ENCODE data around the gene ACYP2.
"Not testable (repeated sequence)": the region's sequence is repeated elsewhere in the genome, so short reads cannot be mapped to it uniquely, and the experiment has no call there.

ACYP2 gene

GRCh38 chr2:54224997-54225396 lies 109.6 kb downstream of the ACYP2 start:
- DNase-seq (ENCODE audit: low spot score) = no peak

GRCh38 chr2:54226260-54226659 lies 110.8 kb downstream of the ACYP2 start:
- DNase-seq (ENCODE audit: low spot score) = no peak

GRCh38 chr2:54227798-54228197 lies 112.4 kb downstream of the ACYP2 start:
- no peak for DNase-seq (ENCODE audit: low spot score)

- no peak for DNase-seq (ENCODE audit: low spot score)
These were observed 113.5 kb downstream of the ACYP2 start for GRCh38 chr2:54228945-54229344.

GRCh38 chr2:54233832-54234649 lies 118.6 kb downstream of the ACYP2 start:
- no peak for DNase-seq (ENCODE audit: low spot score)

GRCh38 chr2:54237428-54237827 lies 122.0 kb downstream of the ACYP2 start:
- no peak for DNase-seq (ENCODE audit: low spot score)

- no peak for DNase-seq (ENCODE audit: low spot score)
These were observed 124.0 kb downstream of the ACYP2 start for GRCh38 chr2:54239427-54239826.

- no peak for DNase-seq (ENCODE audit: low spot score)
These were observed 125.4 kb downstream of the ACYP2 start for GRCh38 chr2:54240515-54241469.

- DNase-seq (ENCODE audit: low spot score) = no peak
These were observed 131.7 kb downstream of the ACYP2 start for GRCh38 chr2:54247115-54247514.

GRCh38 chr2:54249629-54250028 lies 134.2 kb downstream of the ACYP2 start:
- DNase-seq (ENCODE audit: low spot score) = no peak

GRCh38 chr2:54254180-54254579 lies 138.8 kb downstream of the ACYP2 start:
- DNase-seq (ENCODE audit: low spot score) = no peak

GRCh38 chr2:54255230-54256090 lies 140.0 kb downstream of the ACYP2 start:
- DNase-seq (ENCODE audit: low spot score) = no peak

- no peak for DNase-seq (ENCODE audit: low spot score)
These were observed 140.8 kb downstream of the ACYP2 start, which contains the start of gene TSPYL6 for GRCh38 chr2:54256091-54256694. TSS of gene TSPYL6 (minus strand) at chr2:54256229. CDS start at chr2:54256151, 78 bp downstream.

GRCh38 chr2:54258166-54258565 lies 142.8 kb downstream of the ACYP2 start:
- no peak for DNase-seq (ENCODE audit: low spot score)

- no peak for DNase-seq (ENCODE audit: low spot score)
These were observed 144.2 kb downstream of the ACYP2 start for GRCh38 chr2:54259413-54260240.

GRCh38 chr2:54260241-54260595 lies 144.8 kb downstream of the ACYP2 start:
- DNase-seq (ENCODE audit: low spot score) = no peak

GRCh38 chr2:54261537-54261936 lies 146.1 kb downstream of the ACYP2 start:
- no peak for DNase-seq (ENCODE audit: low spot score)

GRCh38 chr2:54262015-54262765 lies 146.8 kb downstream of the ACYP2 start:
- DNase-seq (ENCODE audit: low spot score) = no peak

- not testable (repeated sequence) for DNase-seq (ENCODE audit: low spot score)
These were observed 149.7 kb downstream of the ACYP2 start for GRCh38 chr2:54265081-54265480.

- DNase-seq (ENCODE audit: low spot score) = no peak
These were observed 152.2 kb downstream of the ACYP2 start for GRCh38 chr2:54267577-54267976.
